ENCODE measurements around the gene CYTIP. TPM values are rescaled to one million over a fixed set of nuclear protein-coding genes. Genes with fewer than 3 reads are reported as not detected.
"Not testable (repeated sequence)": the region's sequence is repeated elsewhere in the genome, so short reads cannot be mapped to it uniquely, and the experiment has no call there.

CYTIP gene
- polyA plus RNA-seq, 10 donors, result 0.23 to 8.5 (median 0.58) TPM

DNA sequence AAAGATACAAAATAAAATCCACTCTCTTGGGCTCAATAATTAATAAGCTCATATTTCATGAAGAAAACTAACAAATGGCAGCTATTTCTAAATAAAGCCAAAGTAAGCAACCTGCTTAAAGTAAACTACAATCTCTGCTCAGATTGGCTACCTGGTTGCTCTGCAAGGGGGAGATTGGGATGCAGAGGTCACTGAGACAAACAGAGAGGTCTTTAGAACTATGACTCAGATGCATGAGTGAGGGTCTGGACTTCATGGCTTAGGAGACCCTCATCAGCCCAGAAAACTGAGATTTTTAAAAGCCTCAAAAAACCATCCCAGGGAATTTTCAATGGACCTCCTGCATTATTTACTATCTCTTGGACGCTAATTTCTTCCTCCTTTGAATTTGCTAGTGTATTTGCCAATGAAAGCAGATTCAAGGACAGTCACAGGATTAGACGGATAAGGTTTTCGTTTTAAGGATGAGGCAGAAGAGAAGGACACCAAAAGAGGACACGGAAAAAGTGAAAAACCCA, 17.4 kb downstream of the CYTIP start:
- no peak for DNase-seq

DNA sequence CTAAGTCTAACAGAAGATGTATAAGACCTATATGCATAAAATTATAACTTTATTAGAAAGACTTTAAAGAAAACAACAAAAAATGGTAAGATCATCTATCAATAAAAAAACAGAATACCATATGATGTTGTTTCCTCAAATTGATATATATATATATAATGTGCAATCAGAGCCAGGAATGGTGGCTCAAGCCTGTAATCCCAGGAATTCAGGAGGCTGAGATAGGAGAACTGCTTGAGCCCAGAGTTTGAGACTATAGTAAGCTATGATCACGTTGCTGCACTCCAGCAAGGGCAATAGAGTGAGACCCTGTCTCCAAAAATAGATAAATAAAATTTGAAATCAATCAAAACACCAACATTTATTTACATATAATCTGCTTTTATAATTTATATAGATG, 19.5 kb downstream of the CYTIP start:
- no peak for DNase-seq

DNA sequence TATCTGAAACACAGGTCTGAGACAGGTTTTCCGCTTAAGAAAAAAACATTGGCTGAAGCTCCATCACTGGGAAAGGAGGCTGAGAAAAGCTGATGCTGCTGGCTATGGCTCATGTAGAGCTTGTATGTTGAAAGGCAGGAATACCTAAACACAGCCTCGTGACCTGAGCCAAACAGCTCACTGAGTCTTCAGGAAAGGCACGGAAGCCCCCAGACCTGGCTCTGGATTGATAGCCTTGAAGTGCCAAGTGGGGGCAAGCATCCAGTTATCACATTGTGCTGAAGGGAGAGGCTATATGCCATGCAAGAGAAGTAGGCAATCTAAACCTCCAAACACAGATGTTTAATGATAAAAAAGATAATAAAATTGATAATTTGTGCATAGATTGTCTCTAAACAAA, 21.9 kb downstream of the CYTIP start:
- no peak for DNase-seq

DNA sequence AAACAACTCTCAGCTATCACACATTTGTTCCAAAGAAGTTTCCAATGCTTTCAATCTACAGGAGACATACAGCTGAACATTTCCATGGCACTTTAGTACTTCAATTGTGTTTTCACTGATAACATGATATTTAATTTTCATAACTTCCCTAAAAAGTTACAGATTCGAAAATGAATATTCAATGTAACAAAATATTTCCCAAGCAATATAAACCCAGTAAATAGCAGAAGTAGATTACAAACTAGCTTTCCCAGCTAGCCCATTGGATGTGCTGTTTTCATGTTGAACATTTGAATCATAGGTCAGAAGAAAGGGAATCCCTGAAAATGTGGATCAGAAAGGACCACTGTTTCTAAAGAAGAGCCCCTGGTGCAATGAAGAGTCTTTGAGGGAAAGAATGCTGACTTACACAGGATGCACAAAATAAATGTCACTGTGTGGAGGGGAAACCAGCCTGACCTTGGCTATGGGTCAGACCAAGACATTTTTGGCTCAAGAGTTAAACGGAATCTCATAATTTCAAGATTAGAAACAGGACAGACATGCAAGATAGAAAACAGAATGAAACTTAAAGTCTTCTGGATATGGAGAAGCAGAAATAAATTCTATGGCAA, 22.5 kb downstream of the CYTIP start:
- no peak for DNase-seq

DNA sequence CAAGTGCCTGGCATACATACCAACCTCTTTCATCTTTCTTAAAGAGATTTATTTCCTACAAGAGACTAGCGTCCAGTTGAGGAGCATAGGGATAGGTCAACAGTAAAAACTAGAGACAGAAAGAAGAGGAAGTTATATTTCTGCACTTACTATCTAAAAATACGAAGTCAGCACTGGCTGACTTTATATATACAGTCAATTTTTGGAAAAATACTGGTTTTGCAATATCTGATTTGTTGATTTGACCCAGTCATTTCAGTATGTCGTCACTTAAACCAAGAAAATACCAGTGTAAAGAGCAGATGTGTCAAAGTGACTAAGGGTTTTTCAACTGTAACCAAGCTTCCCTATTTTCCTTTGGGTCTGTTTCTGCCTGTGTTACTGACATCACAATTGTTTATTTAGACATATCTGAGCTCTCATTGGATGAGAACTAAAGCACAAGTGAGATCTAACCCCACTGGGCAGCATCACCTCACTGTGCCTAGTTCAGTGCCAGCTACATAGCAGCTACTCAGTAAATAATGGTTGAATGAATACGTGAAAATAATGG, 23.0 kb downstream of the CYTIP start:
- DNase-seq, result no peak

DNA sequence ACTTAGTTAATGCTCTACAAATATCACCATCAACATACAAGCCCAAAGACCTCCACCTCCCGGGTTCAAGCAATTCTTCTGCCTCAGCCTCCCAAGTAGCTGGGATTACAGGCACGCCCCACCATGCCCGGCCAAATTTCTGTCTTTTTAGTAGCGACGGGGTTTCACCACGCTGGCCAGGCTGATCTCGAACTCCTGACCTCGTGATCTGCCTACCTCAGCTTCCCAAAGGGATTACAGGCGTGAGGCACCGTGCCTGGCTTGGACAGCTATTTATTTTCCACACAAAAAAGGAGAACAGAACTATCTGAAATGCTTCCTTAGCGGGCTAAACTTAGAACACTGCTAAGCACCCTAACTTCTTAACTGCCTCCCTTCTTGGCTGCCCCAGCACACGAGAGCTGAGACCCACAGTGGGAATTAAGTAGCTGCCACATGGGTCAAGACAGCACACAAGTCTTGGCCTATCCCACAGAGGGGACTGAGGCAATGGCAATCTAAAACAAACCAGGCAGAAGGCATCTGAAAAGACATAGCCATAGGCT, 24.8 kb downstream of the CYTIP start:
- DNase-seq, result no peak

DNA sequence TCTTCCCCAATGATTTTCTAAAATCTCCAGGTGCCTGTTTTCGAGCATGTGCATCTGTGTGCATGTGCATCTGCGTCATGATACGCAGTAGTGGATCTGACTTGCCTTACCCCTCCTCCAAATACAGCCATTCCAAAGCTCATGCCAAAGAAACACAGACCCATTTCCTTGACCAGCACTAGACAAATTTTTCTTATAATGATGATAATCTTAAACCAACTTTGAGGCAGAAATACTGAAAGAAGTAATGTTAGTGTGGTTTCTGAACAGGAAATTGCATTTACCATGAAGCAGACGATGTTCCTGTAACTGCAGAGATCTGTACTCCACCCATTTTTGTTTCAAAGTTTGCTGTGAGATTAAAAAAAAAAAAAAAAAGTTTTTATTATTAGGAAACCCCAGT, 25.6 kb downstream of the CYTIP start:
- no peak for DNase-seq

DNA sequence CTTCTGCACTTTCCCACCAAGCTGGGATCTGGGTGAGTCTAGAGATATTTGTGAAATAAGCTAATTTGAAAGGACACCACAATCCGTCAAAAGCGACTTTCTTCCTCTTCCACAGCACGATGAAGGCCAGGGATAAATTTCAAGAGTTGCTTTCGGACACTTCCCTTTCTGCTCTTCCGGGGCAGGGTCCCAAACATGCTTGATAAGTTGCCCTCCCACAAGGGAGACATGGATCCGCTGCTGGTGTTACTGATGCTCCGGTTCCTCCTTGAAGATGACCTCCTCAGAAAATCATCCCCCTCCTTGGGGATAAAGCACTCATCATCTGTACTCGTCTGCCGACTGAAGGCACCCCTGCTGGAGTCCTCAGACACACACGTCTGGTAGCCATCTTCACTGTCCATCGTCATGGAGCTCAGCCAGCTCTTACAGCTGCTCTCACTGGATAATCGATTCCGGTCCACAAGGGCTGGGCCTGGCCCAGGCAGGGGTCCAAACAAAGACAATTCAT, 28.2 kb downstream of the CYTIP start:
- DNase-seq, result no peak

DNA sequence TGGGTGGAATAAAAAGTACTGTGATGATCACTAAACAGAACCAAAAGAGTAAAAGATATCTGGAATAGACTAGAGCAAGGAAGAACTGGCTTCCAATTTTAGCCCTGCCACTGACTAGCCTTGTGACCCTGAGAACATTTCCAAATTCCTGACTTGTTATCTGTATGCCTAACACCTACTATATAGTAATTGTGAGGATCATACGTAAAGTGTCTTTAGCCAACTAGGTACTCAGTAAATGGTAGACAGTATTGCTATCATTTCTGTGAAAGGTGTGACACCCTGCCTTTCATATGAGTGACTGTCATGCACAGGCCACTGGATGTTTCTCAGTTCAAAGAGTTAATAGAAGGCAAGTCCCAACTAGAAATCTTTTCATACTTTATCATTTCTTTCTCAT, 29.8 kb downstream of the CYTIP start:
- no peak for DNase-seq

DNA sequence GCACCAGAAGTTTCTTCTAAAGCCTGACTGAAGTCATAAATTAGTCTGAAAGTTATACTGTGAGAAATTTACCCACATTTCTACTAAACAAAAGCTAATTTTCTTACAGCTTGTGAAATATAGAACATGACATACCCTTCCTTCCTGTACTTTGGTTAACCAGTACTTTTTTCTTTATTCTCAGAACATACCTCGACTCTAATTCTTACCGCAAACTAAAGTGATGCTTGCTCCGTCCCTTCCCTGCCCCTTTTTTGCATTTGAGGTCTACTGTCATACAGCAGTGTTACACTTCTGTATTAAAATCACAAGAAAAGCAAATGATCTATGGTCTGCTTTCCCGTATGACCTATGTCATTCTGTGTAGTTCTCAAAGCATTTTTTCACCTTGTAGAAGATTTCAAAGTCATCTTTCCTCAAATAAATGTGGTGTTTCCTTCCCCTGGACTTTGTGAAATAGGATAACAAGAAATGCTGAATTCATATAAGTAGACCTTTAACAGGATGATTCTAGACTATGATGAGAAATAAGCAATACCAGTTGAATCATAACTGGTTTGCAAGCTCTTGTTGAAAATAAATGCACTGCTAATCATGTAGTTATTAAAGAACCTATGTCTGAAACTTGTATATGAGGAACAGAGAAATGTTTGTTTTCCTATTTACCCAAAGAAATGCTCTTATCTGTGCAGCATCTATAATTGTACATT, 30.4 kb downstream of the CYTIP start:
- DNase-seq, result no peak

DNA sequence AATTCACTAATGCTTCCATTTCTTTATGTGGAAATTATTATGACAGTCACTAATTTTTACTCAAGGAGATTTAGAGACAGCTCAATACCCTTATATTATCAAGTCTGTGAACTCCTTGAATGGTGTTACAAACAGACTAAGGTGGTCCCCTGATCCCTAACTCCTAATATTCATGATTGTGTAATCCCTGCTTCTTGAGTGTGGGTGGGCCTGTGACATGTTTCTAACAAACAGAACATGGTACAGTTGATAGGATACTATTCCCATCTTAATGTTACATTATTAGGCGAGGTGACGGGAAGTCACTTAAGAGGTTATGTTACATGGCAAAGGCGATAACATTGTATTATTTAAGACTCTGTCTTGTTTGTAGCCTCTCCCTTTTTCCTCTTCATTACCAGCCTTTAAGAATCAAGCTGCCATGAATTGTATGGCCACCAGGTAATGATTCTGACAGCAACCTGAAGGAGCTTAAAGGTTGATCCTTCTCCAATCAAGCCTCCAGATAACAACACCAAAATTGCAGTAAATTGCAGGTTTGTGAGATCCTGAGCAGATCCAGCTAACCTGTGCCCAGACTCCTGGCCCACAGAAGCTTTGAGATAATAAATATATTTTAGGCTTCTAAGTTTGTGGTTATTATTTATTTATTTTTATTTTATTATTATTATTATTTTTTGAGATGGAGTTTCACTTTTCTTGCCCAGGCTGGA, 32.1 kb downstream of the CYTIP start:
- no peak for DNase-seq

DNA sequence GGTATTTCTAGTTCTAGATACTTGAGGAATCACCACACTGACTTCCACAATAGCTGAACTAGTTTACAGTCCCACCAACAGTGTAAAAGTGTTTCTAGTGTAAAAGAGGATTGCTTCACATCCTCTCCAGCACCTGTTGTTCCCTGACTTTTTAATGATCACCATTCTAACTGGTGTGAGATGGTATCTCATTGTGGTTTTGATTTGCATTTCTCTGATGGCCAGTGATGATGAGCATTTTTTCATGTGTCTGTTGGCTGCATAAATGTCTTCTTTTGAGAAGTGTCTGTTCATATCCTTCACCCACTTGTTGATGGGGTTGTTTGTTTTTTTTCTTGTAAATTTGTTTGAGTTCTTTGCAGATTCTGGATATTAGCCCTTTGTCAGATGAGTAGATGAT, 38.5 kb downstream of the CYTIP start:
- DNase-seq, result not testable (repeated sequence)

DNA sequence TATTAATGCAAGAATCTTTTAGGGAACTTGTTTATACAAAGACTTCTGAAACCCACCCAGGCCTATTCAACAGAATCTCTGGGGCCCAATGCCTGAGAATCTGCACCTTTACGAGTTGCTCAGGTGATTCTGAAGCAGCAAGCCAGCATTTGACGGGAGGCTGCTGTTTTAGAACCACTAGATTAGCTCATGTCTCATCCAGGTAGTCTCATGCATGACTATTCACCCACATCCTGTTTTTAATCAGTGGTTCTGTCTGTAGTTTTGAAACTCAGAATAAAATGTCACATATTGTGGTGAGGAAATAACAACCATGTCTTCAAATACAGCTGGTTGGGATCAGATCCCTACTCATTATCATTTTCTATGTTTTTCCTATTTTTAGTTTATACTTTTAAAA, 39.5 kb downstream of the CYTIP start:
- no peak for DNase-seq

DNA sequence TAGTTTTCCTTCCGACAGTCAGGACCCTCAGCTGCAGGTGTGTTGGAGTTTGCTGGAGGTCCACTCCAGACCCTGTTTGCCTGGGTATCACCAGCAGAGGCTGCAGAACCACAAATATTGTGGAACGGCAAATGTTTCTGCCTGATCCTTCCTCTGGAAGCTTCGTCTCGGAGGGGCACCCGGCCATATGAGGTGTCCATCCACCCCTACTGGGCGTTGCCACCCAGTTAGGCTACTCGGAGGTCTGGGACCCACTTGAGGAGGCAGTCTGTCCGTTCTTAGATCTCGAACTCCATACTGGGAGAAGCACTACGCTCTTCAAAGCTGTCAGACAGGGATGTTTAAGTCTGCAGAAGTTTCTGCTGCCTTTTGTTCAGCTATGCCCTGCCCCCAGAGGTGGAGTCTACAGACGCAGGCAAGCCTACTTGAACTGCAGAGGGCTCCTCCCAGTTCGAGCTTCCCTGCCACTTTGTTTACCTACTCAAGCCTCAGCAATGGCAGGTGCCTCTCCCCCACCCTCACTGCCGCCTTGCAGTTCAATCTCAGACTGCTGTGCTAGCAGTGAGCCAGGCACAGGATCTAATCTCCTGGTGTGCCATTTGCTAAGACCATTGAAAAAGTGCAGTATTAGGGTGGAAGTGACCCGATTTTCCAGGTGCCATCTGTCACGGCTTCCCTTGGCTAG, 40.9 kb downstream of the CYTIP start:
- not testable (repeated sequence) for DNase-seq

DNA sequence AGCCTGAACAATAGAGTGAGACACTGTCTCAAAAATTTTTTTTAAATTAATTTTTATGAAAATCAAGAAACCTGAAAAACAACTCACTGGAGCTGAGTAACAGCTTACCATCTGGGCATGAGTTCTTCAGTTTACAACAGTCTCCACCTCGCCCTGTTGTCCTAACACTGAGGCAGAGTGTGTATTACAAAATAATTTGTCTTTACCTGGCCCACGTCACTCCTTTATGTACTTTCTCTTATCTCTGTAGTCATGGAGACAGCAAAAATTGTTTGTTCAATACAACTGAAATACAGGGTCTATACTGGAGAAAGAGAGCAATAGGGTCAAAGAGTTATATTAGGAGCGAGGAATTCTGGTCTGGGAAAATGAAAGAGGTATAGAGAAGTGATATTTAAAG, 48.1 kb downstream of the CYTIP start:
- no peak for DNase-seq

DNA sequence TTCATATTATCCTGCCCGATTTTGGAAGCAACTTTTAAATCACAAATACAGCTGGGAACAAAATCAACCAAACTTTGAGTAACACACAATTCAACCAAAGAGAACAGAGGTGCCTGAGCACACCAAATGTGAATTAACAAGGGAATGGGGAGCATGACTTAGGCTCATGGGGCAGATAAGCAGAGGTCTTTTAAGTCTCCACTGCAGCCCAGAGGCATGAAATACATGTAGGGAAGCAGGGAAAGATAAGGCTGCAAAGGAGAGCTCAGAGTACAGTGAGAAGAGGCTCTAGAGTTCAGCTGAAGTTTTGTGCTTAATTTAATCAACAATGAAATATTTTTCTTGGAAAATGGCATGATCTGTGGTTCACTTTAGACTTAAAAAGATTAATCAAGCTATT, 49.0 kb downstream of the CYTIP start:
- DNase-seq, result no peak

DNA sequence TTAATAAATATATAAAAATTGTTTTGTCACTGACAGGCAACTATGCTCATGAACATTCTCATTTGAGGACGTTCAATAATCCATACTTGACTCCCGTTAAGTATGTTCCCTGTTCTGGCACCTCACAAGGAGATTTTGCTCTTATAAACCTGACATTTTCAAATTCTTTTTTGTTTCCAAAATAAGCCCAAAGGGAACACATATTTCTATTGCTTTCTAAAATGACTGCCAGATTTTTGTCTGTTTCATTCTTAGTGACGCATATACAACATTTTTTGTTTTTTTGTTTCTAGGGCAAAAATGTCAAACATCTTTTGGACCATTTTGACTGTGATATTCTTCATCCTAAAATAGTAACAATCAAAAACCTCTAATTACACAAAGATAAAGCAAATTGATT, 50.5 kb downstream of the CYTIP start:
- DNase-seq, result peak in 2 of 3 donors; percentile 22 to 38

DNA sequence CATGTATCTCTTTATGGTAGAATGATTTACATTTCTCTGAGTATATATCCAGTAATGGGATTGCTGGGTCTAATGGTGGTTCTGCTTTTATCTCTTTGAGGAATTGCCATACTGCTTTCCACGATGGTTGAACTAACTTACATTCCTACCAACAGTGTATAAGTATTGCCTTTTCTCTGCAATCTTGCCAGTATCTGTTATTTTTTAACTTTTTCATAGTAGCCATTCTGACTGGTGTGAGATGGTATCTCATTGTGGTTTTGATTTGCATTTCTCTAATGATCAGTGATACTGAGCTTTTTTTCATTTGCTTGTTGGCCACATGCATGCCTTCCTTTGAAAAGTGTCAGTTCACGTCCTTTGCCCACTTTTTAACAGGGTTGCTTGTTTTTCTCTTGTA, 55.1 kb downstream of the CYTIP start:
- DNase-seq, result no peak

DNA sequence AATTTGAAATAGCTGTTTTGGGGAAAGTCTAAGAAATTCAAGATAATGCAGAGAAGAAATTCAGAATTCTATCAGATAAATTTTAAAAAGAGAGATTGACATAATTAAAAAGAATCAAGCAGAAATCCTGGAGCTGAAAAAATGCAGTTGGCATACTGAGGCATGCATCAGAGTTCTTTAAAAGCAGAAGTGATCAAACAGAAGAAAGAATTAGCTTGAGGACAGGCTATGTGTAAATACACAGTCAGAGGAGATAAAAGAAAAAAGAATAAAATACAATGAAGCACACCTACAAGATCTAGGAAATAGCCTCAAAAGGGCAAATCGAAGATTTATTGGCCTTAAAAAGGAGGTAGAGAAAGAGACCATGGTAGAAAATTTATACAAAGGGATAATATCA, 57.1 kb downstream of the CYTIP start:
- DNase-seq, result no peak

DNA sequence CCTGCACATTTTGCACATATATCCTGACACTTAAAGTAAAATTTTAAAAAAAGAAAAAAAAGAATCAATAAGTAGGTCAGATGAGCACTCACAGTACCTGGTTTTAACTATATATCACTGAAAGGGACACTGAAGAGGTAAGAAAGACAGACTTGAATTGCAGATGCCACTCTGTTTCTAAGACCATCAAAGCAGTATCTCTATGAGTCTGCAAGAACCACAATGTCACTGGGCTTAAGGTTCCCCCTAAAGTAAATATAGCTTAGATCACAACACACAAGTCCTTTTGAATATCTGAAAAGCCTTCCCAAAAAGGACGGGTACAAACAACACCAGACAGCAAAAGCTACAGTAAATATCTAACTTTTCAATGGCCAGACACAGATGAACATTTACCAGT, 57.6 kb downstream of the CYTIP start:
- DNase-seq, result no peak

DNA sequence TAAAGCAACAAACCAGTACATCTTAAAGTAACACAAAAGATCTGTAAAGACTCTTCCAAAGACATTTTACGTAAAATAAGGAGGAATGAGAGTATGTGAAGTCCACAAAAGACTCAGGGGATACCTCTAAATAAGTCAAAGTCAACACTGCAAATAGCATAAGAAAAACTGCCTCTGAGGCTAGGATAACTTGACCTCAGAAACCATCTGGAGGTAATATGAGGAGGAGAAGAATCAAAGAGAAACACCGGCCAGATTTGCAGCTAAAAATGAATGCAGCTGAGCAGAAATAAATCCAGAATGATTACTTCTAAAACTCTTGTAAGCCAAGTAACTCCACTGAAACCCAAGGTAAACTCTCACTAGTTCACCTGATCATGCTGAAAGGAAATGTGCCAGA, 66.0 kb downstream of the CYTIP start:
- peak in 2 of 3 donors; percentile 31 to 32 for DNase-seq

DNA sequence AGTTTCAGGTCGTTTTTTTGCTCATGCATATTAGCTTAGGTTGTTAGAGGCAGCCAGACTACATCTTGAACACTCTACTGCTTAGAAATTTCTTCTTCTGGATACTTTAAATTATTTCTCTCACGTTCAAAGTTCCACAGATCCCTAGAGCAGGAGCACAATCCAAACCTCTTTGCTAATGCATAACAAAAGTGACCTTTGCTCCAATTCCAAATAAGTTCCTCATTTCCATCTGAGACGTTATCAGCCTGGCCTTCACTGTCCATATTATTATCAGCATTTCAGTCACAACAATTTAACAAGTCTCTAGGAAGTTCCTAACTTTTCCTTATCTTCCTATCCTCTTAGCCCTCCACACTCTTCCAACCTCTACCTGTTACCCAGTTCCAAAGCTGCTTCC, 67.8 kb downstream of the CYTIP start:
- DNase-seq, result no peak
